T-helper 2 cell (primary cell): ENCODE measurements around the gene FXYD3.
A peak's percentile ranks its signal among the peaks of the same experiment; 100 is the strongest.

Source experiments
- DNase-seq, 5 experiments: peaks; one replicate each; pipeline versions ENCODE4 v3.0.0 to v3.0.0-alpha.2; 2012 to 2022

The FXYD3 gene

DNA sequence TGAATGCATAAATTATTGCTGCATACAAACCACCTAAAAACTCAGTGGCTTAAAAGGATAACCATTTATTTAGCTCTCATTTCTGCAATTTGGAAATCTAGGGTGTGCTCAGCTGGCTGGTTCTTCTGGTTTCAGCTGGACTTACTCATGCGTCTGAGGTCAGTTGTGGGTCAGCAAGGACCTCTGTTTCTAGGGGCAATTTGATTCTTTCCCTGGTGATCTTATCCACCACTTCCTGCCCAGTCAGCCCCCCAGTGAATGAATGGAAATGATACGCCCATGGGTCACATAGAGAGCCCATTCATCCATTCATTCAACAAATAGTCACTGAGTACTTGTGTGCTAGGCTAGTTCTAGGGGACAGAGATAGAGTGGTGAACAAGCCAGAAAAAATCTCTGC lies 48.8 kb downstream of the FXYD3 start:
- no peak for DNase-seq

DNA sequence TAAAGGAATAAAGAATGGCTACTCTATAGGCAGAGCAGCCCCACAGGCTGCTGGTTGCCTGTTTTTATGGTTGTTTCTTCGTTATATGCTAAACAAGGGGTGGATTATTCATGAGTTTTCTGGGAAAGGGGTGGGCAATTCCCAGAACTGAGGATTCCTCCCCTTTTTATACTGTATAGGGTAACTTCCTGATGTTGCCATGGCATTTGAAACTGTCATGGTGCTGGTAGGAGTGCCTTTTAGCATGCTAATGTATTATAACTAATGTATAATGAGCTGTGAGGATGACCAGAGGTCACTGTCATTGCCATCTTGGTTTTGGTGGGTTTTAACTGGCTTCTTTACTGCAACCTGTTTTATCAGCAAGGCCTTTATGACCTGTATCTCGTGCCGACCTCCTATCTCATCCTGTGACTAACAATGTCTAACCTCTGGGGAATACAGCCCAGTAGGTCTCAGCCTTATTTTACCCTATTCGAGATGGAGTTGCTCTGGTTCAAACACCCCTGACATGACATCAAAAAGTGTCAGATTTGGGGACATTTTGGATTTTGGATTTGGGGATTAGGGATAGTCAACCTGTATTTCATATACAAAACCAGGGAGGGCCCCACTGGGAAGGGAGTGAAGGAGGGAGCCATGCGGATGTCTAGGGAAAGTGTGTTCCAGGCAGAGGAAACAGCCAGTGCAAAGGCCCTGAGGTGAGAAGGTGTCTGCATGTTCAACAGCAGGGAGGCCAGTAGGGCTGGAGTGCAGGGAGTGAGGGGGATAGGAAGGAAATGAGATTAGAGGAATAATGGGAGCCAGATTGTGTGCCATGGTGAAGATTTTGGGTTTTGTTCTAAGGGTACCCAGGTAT lies 49.8 kb downstream of the FXYD3 start:
- DNase-seq: no peak

DNA sequence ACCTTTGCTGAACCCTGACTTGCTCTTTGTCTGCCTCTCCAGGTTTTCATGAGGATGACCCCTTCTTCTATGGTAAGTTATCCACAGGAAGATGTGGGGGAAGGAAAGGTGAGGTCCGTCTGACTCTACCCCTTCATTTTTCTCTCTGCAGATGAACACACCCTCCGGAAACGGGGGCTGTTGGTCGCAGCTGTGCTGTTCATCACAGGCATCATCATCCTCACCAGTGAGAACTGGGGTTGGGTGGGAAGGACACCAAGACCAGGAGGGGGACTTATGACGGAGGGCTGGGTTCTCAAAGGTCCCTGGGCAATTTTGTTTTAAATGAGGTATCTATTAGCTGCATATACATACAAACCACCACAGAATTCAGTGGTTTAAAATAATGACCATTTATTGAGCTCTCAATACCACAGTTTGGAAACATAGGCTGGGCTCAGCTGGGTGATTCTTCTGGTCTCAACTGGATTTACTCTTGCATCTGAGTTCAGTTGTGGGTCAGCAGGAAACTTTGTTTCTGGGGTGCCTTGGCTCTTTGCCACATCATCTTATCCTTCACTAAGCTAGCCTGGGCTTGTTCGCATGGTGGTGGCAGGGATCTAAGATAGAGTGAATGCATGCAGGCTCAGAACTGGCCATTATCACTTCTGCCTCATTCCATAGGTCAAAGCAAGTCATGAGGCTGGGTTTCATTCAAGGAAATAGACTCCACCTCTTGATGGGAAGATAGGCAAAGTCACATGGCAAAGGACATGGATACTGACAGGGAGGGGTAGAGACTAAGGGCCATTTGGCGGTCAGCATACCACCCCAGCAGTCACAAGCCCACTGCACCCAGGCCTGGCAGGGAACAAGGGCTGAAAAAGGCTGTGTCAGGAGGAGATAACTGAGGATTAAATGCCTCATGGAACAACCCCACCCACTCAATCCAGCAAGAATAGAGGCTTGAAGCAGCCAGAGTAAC lies 50.8 kb downstream of the FXYD3 start:
- DNase-seq: no peak

GRCh38 chr19:35167251-35168119 lies 51.9 kb downstream of the FXYD3 start:
- DNase-seq: peak in 1 of 5 experiments; percentile 84

DNA sequence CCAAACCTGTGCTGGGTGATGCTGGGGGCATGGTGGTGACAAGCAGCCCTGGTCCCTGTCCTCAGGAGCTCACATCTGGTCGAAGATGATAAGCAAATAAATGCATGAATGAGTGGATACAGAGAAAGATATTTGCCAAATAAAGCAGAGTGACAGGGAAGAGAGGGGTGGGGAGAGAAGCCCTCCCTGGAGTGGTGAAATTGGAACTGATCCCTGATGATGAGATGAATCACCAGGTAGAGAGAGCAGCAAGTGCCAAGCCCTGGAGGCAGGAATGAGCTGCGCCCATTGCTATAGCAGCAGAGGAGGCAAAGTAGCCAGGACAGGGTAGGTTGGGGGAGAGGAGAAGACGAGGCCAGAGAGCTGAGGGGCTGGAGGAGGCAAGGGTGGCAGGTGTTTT lies 52.6 kb downstream of the FXYD3 start:
- no peak for DNase-seq

- DNase-seq: peak in 1 of 5 experiments; percentile 18
These were observed 53.8 kb downstream of the FXYD3 start for GRCh38 chr19:35169221-35169995.

- no peak for DNase-seq
These were observed 54.9 kb downstream of the FXYD3 start for GRCh38 chr19:35170359-35171061.

DNA sequence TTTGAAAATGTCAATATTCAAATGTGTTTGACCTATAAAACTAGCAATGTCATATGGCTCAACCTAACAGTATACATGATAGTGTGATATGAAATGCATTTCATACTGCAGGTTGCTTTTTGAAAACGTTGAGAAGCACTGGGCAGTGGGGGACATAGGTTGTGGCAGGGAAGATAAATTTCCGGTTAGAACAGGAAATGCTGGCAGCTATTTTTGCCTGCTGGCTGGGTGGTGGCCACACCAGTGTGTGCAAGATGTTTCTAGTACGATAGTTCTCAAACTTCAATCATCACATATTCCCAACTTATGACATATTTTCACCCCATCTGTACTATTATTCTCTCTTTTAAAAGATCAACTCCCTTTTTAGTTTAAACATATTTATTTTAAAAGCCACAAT lies 56.1 kb downstream of the FXYD3 start:
- peak in 1 of 5 experiments; percentile 56 for DNase-seq
